HTR-8/SVneo (cell line): Measurements from ENCODE around the gene IL12RB1.
"Not testable (repeated sequence)": the region's sequence is repeated elsewhere in the genome, so short reads cannot be mapped to it uniquely, and the experiment has no call there.

Experiments used
- DNase-seq: peaks from one replicate; pipeline ENCODE4 v3.0.0; 2011; ENCODE audit warnings: low spot score, mixed read lengths; ENCODE audit not compliant: insufficient read length
- FAIRE-seq: peaks from 2 replicates; lab custom pipeline; 2011; peaks lifted over from hg19 to GRCh38; lab: Jason Lieb, UNC

The IL12RB1 gene

DNA sequence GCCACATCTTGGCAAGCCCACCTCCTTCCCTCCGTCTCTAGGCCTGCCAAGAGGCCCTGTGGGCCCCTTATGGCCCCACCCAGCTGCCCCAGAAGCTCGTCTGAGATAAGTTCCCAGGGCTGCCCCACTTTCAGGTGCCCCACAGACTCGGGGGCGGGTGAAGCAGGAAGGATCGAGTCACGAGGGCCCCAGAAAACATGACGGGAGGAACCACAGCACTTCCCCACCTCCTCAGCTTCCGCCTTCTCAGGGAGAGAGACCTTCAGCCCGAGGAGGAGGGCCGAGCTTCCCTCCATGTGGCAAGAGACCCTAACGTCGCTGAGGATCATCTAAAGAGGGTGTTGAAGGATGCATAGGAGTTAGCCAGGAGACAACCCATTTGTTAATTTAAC, 4.5 kb upstream of the IL12RB1 start:
- FAIRE-seq (no peak), DNase-seq (no peak)

DNA sequence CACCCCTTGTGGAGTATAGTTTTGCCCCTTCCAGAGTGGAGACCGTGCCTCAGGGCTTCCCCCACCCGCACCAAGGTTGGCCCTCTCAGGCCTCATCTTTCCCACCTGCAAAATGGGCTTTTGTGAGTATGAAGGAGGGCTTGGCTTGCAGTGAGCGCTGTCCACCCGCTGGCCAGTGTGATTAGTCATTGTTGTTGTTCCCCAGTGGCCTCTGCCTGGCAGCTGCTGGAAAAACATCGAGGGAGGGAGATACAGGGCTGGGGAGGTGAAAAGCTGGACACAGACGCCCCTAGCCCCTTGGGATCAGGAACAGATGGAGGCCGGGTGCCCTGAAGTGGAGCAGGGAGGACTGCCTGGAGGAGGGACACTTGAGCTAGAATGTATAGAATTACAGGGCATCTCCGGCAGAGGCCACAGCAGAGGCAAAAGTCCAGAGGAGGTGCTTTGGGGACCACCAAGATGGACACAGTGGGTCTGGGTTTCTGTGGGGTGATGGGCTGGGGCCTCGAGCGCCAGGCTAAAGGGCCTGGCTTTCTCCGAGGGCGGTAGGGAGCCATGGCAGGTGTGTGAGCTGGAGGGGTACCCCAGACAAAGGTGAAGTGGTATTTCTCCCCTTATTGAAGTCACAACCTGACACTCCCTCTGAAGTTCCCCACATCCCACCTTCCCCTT, 3.9 kb upstream of the IL12RB1 start:
- FAIRE-seq: no peak

DNA sequence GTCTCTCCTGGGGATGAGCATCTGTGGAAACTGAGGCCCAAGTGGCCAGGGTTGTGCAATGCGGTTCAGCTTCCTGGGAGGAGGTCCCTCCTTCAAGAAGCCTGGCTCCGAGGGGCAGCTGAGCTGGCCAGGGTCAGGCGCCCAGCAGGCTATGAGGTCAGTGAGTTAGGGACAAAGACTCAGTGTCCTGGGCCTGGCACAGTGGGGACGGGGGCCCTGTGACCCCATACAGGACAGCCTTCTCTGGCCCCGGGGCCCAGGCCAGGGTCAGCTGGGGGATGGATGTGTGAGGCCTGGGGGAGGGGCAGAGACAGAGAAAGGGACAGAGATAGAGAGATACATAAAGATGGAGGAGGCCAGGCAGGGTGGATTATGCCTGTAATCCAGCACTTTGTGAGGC, 3.0 kb upstream of the IL12RB1 start:
- FAIRE-seq: no peak
- no peak for DNase-seq

More for the DNA sequence above, 3.9 kb upstream of the IL12RB1 start:
- DNase-seq: no peak

DNA sequence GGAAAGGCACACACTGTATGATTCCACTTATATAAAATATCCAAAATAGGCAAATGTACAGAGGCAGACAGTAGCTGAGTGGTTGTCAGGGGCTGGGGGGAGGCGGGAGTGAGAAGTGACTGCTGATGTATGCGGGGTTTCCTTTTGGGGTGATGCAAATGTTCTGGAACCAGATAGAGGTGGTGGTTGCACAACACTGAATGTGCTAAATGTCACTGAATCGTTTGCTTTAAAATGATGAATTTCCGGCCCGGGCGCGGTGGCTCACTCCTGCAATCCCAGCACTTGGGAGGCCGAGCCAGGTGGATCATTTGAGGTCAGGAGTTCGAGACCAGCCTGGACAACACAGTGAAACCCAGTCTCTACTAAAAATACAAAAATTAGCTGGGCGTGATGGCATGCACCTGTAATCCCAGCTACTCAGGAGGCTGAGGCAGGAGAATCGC, 2.4 kb upstream of the IL12RB1 start:
- not testable (repeated sequence) for FAIRE-seq, DNase-seq

DNA sequence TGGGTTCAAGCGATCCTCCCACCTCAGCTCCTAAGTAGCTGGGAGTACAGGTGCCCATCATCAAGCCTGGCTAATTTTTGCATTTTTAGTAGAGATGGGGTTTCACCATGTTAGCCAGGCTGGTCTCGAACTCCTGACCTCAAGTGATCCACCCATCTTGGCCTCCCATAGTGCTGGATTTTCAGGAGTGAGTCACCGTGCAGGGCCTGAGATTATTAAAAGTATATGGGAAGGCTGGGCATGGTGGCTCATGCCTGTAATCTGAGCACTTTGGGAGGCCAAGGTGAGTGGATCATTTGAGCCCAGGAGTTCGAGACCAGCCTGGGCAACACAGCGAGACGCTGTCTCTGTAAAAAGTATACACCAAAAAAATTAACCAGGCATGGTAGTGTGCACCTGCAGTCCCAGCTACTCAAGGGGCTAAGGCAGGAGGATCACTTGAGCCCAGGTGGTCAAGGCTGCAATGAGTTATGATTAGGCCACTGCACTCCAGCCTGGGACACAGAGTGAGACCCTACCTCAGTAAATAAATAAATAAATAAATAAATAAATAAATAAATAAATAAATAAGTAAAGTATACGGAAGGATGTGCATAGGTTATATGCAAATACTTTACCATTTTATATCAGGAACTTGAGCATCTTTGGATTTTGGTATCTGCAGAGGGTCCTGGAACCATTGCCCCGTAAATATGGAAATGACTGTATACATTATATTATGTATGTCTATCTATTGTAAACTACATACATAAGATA, 854 bp downstream of the IL12RB1 start:
- no peak for FAIRE-seq
- DNase-seq: no peak

DNA sequence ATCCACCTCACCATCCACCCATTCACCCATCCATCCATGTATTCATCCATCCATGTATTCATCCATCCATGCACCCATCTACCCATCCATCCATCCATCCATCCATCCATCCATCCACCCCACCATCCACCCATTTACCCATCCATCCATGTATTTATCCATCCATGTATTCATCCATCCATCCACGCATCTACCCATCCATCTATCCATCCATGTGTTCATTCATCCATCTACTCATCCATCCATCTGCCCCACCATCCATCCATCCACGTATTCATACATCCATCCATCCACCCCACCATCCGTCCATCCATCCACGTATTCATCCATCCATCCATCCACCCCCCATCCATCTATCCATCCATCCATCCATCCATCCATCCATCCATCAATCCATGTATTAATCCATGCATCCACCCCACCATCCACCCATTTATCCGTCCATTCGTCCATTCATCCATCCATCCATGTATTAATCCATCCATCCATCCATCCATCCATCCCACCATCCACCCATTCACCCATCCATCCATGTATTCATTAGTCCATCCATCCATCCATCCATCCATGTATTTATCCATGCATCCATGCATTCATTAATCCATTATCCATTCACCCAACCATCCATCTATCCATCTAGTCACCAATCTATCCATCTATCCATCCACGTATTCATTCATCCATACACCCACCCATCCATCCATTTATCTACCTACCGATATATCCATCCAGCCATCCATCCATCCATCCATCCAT, 2.6 kb downstream of the IL12RB1 start:
- FAIRE-seq (no peak), DNase-seq (no peak)

- FAIRE-seq: no peak
These were observed 12.5 kb downstream of the IL12RB1 start for GRCh38 chr19:18074192-18074591.

DNA sequence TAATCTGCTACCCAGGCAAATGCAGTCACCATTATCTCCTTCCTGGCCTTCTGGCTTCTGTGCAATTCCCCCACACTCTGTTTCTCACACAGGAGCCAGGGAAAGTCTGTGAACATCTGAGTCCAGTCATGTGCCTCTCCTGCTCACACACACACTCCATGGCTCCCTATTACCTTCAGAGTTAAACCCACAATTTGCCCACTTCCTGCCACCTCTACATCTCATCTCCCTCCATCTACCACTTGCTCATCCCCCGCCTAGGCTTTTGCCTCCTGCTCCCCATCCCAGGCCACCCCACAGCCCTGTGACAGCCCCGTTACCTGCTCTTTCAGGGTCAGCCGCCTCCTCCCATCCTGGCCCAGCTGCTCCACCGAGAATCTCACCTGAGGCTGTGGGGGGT, 13.5 kb downstream of the IL12RB1 start:
- no peak for DNase-seq
- no peak for FAIRE-seq

More at GRCh38 chr19:18074192-18074591, 12.5 kb downstream of the IL12RB1 start:
- DNase-seq: no peak

- no peak for FAIRE-seq
- no peak for DNase-seq
These were observed 14.4 kb downstream of the IL12RB1 start for GRCh38 chr19:18072335-18072734.

DNA sequence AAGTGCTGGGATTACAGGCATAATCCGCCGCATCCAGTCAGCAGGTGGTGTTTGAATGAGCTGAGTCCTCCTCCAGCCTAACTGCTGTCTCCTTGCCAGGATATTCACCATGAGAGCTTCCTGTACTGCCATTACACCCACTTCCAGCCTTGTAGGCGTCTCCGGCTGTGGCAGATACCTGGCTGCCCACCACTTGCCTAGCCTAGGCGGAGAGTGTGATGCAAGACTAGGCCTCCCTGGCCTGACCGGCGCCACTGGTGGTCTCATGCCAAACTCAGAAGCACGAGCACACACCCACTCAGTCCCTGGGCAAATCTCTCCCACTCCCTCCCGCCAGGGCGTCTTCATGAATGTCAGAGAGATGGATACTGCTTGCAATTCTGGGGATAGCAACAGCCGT, 16.6 kb downstream of the IL12RB1 start:
- DNase-seq: no peak
- FAIRE-seq: no peak

DNA sequence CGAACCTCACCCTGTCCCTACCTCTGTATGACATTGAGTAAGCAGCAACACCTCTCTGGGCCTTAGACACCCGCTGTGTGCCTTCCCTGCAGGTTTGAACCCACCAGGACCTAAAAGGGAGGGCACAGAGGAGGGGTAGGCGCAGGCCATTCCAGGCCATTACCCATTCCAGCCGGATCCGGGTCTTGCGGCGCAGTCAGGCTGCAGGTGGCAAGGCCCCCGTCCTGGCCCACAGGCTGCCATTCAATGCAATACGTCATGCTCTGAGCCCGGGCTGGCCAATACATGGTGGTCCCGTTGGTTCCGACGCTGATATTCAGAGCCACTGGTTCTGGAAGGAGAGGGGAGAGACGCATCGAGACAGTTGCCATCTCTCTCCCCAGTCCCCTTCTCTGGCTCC, 17.4 kb downstream of the IL12RB1 start:
- no peak for DNase-seq
- FAIRE-seq: no peak

DNA sequence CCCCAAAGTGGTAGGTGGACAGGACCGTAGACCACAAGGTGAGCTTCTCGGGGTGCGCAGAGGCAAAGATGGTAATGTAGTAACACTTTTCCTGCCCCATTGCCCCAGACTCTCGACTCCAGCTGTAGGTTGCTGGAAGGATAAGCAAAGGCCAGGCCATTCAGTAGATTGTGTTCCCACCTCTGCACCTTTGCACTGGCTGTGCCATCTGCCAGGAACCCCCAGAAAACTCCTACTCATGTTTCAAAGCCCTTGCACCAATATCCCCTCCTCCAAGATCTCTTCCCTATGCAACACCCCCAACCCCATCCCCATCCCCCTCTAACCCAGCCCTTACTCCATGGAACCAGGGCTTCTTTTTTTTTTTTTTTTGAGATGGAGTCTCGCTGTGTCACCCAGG, 18.3 kb downstream of the IL12RB1 start:
- FAIRE-seq (no peak), DNase-seq (no peak)

DNA sequence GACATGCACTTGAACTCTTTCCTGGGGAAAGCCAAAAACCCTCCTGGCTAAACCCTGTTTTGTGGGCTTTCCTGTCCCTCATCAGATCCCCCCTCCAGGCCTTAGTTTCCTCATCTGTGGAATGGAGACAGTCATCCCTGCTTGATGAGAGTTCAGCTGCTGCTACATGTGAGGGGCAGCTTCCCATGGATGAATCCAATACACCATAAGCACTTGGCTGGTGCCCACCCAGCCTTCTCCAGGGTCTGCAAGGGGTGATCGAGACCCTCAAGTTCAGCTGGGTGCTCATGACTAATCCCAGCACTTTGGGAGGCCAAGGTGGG, 21.6 kb downstream of the IL12RB1 start:
- peak; percentile 42 for FAIRE-seq
- no peak for DNase-seq

DNA sequence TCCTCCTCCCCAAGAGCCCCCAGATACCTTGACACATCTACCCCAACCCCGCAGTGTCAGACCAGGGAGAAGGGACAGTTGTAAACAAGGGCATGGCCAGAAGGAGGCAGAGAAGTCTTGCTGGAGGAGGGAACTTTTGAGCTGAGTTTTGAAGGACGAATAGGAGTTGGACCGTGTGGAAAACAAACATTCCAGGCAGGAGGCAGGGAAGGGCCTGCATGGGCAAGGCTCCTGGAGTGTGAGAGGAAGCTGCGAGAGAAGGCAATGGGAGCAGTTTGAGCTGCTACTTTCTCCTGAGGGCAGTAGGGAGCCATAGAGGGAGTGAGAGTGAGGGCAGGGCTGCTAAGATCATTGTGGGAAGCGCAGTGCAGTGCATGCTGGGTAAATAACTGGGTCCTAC, 23.3 kb downstream of the IL12RB1 start:
- DNase-seq: no peak

GRCh38 chr19:18062028-18062427, 24.7 kb downstream of the IL12RB1 start:
- no peak for FAIRE-seq
- no peak for DNase-seq

More for the DNA sequence above, 23.3 kb downstream of the IL12RB1 start:
- no peak for FAIRE-seq

- DNase-seq: no peak
- FAIRE-seq: no peak
These were observed 26.3 kb downstream of the IL12RB1 start for GRCh38 chr19:18060472-18060871.

- DNase-seq (no peak), FAIRE-seq (no peak)
These were observed 26.8 kb downstream of the IL12RB1 start for GRCh38 chr19:18059902-18060301.

DNA sequence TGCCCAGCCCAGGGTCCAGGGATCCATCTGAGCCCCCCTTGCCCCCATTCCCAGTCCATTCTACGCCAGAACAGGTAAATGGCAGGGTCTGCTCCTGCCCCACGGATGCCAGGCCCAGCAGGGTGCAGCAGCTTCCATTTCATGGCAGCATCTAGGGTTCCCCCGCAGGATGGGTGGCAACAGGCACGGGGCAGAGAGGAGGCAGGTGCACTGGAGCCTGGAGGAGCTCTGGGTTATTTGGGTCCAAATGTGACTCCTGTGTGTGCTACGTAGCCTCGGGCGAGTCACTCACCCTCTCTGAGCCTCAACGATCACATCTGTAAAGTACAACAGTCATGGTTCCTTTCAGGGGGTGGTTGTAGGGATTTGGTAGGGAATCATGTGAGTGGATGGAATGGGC, 27.4 kb downstream of the IL12RB1 start:
- FAIRE-seq (no peak), DNase-seq (no peak)

DNA sequence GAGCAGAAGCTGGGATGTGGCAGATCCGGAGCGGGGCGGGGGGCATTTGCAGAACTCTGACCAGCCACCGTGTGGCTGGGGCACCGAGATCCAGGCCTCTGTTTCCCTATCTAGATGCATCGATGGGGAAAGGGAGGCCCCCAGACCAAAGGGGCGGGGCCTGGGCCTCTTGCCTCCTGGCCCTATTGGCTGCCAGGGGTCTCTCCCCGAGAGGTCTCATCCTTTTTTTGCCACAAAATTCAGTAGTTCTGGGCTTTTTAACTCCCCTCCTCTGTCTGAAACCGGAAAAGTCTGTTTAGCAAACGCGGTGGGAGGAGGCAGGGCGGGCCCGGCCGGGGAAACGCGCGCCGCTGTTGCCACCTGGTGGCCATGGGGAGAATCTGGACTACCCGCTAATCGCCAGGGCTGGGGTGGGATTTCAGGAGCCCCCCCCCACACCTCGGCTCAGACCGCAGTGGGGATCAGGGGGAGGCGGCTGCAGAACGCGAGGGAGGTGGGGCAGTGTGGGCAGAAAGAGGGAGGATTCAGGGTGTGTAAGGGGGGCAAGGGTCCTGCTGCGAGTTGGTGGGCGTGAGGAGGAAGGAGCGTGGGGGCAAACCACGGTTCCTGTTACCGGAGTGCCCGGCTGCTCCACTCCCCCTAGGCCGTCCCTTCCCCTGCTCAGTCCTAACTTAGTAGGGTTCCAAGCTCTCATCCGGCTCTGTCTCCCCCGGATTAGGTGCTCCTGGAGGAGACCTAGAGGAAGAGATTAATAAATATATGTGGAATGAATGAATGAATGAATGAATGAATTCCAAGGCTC, 28.3 kb downstream of the IL12RB1 start:
- FAIRE-seq: no peak

DNA sequence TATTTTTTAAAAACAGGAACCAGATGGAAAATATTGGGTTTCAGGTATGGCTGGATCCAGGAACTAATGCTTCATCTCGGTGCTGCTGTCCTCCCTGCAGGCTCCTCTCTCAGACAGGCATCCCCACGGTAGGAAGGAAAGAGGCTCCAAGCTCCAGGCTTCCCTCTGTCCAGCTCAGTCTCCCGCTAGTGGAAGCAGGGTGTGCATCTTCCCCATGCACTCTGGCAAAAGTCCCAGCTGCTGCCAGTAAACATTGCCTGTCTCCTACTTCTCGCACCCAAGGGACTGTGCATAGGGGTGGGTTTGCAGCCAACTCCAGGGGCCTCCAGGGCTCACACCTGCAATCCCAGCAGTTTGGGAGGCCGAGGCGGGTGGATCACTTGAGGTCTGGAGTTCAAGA, 29.2 kb downstream of the IL12RB1 start:
- FAIRE-seq: no peak
- no peak for DNase-seq

More for the DNA sequence above, 28.3 kb downstream of the IL12RB1 start:
- peak; percentile 87 for DNase-seq
